GM12872 (cell line): ENCODE data around the gene CFAP410.

Experiments used
- TF ChIP-seq, protein P1 (sequence below): IDR thresholded peaks from 3 replicates; pipeline ENCODE4 v1.5.1; 2011; ENCODE audit warnings: low read depth, mild to moderate bottlenecking, low read length, moderate library complexity; ENCODE audit not compliant: insufficient read depth

CFAP410 gene

DNA sequence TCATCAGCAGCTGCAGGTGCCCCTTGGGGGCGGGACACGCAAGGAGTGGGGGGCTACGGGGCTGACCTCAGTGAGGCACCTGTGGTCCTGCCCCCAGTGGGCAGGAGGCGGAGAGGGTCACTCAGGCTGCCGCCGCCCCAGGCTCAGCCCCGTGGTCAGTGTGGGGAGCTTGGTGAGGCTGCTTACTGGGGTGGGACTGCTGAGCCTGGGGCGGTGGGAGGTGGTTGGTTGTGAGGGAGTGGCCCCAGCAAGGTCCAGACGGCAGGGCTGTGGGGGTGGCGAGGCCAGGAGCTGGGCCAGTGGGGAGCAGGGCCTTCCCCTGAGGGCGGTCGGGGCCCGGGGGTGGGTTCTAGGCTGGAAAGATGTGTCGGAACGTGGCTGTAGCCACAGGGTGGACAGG, 25.1 kb downstream of the CFAP410 start:
- TF ChIP-seq, protein P1, sequence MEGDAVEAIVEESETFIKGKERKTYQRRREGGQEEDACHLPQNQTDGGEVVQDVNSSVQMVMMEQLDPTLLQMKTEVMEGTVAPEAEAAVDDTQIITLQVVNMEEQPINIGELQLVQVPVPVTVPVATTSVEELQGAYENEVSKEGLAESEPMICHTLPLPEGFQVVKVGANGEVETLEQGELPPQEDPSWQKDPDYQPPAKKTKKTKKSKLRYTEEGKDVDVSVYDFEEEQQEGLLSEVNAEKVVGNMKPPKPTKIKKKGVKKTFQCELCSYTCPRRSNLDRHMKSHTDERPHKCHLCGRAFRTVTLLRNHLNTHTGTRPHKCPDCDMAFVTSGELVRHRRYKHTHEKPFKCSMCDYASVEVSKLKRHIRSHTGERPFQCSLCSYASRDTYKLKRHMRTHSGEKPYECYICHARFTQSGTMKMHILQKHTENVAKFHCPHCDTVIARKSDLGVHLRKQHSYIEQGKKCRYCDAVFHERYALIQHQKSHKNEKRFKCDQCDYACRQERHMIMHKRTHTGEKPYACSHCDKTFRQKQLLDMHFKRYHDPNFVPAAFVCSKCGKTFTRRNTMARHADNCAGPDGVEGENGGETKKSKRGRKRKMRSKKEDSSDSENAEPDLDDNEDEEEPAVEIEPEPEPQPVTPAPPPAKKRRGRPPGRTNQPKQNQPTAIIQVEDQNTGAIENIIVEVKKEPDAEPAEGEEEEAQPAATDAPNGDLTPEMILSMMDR = no peak

DNA sequence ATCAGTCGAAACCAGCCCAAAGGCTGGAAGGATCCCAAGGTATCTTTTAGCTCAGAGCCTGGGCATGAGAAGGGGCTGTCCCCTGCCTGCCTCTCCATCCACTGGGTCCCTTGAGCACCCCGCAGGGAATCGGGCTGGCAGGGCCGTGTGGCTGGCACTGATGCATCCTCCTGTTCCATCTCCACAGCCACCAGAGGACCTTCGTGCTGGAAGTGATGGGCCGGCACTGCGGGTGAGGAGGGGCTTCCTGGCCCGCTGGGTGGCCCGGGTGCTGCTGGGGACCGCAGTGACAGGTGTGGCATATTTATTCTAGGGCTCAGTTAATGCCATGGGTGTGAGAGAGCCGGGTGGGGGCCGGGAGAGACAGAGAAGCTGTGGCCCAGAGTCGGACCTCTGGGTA, 25.7 kb downstream of the CFAP410 start:
- TF ChIP-seq, protein P1 = no peak

DNA sequence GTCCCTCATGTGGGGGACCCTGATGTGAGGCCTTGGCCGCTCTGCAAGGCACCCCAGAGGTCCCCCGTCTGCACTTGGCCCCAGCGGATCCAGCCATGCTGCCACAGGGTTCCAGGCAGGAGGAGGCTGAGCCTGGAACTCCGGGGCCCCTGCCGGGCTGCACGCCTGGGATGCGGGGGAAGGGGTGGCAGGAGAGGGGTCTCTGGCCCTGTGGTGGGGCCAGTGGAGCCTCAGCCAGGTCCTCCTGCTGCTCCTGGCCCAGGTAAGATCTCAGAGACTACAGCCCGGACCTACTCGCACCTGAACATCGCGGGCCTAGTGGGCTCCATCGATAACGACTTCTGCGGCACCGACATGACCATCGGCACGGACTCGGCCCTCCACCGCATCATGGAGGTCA, 26.5 kb downstream of the CFAP410 start:
- TF ChIP-seq, protein P1 = no peak

DNA sequence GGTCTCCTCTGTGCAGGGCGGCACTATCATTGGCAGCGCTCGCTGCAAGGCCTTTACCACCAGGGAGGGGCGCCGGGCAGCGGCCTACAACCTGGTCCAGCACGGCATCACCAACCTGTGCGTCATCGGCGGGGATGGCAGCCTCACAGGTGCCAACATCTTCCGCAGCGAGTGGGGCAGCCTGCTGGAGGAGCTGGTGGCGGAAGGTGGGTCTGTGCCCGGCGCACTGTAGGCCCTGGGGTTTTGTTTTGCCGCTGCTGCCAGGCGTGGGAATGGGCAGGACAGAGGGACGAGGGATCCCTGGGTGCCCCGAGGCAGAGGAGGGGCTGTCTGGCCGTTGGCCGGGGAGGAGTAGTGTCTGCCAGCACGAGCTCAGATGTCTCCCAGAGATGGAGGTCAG, 27.1 kb downstream of the CFAP410 start:
- TF ChIP-seq, protein P1 = no peak

DNA sequence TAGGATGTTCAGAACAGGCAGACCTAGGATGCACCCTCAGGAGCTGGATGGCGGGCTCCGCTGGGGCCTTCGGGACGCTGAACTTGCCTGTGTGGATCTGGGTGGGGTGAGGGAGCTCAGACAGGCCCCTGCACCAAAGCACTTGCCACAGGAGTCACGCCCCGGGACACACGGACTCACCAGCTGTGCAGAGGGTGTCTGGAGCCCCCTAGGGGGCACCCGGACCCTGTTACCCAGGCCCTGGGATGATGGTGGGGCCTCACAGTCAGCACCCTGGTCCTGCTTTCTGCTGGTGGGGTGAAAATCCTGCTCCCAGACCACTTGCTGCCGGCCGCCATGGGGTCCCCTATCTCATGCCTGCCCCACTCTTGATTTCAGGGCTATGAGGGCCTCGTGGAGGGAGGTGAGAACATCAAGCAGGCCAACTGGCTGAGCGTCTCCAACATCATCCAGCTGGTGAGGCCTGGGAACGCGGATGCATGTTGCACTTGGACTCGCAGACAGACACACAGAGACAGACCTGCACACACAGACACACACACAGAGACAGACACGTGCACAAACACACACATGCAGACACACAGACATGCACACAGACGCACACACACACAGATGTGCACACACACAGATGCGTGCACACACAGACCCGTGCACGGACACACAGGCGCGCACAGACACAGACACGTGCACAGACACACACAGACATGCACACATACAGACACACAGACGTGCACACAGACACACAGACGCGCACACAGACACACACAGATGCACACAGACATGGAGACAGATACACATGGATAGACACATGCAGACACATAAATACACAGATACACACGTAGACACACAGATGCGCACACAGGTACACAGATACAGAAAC, 28.3 kb downstream of the CFAP410 start:
- TF ChIP-seq, protein P1 = 0 out of 3 replicates have a peak, but pooled peaks have one; percentile 18

DNA sequence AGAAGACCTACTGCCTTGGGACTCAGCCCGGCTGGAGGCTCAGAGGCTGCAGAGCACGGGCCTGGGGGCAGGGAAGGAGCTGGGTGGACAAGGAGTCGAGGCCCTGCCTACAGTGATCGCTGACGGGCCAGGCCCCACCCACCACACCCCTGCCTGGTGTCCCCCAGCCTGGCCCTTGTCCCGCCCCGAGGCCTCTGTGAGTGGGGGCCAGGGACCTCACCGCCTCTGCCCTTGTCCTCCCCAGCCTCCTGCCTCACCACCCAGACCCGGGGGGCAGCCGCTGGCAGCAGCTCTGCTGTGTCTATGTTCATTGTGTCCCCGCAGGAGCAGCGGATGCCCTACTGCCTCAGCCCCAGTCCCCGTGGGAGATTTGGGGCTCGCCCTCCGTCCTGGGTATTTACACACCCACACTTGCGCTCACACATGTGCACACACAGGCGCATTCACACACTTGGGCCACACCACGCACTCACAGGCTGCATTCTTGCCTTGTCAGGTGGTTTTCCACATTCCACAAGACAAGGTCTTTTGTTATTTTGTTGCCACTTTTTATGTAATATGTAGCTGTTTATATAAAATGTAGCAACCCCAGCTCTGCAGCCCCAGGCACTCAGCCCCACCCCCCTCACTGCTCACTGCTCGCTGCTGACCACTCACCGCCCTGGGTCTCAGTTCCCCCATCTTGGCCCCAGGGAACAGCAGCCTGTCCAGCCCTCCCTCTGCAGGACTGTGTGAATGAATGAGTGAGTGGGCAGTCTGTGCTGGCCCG, 32.1 kb downstream of the CFAP410 start:
- TF ChIP-seq, protein P1 = no peak

DNA sequence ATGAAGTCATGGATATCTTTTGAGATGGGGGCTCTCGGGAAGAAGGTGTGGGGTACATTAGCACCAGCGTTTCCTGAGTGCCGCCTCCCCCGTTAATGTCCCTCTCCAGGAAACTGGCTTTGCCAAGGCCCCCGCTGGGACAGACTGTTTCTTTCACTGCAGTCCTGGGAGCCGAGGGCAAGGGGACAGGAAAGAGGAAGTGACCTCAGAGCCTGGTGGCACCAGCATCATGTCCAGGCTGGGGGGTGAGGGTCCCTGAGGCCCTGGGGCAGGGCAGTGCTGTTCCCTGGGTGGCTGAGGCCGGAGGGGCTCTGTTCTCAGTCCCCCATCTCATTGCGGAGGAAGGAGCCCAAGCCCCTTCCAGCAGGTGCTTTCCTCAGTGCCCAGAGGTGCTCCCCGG, 33.5 kb downstream of the CFAP410 start:
- TF ChIP-seq, protein P1 = no peak
